ENCODE data around the gene UCK2. TPM values are rescaled to one million over a fixed set of nuclear protein-coding genes. Genes with fewer than 3 reads are reported as not detected.

The UCK2 gene
- total RNA-seq, 2 donors from 2014 or later: 34.3 to 47.5 TPM

DNA sequence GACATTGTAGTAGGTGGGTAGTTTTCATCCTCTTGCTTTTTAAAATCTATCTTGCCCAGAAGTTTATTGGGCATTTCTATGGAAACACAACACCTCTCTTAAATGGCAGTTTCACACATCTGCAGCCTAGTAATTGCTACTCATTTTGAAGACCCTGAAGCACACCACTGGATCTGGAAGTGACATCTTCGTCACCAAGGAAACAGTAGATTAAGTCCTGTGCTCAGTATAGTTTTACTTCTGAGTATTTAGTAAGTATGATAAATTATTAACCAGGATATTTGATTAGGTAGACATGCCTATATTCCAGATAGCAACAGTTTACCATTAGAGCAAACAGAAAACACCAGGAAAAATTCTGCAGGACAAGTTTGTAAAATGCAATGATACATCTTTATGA, 48.7 kb downstream of the UCK2 start:
- Histone ChIP-seq H3K36me3 (no peaks in the 10 kb centered on the region), H3K4me1 (ENCODE audit: control insufficient read depth in 1 of 2, low read depth in 2 of 2) (no peaks in the 10 kb centered on the region), H3K4me3 (no peak overlapping the region), H3K27ac (no peak overlapping the region), H3K27me3 (replicated peaks; ENCODE audit: insufficient read depth) (no peaks in the 10 kb centered on the region), H3K9me3 (no peaks in the 10 kb centered on the region)
- no peak for TF ChIP-seq CTCF (IDR thresholded peaks at IDR 0.05)
- ATAC-seq (ENCODE audit: insufficient number of reproducible peaks, low FRiP score, low read depth) (no peak), DNase-seq (ENCODE audit: low spot score) (no peak)

DNA sequence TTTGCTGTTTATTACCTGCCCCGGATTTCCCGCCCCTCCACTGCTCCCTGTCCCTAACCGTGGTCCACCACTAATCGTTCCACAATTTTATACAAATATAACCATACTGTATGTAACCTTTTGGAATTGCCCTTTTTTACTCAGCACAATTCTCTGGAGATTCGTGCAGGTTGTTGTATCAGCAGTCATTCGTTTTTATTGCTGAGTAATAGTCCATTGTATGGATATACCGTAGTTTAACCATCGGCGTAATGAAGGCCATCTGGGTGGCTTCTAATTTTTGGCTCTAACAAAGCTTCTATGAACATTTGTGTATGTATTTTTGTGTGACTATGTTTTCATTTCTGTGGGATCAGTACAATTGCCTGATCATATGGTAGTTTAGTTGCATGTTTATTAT, 50.0 kb downstream of the UCK2 start:
- no peak for ATAC-seq (ENCODE audit: insufficient number of reproducible peaks, low FRiP score, low read depth)
- H3K4me1 ChIP-seq (ENCODE audit: control insufficient read depth in 1 of 2, low read depth in 2 of 2): no peaks in the 10 kb centered on the region
- no peaks in the 10 kb centered on the region for H3K9me3 ChIP-seq
- no peak for DNase-seq (ENCODE audit: low spot score)
- H3K27me3 ChIP-seq (replicated peaks; ENCODE audit: insufficient read depth): no peaks in the 10 kb centered on the region
- no peak for TF ChIP-seq CTCF (IDR thresholded peaks at IDR 0.05)
- no peak overlapping the region for H3K27ac ChIP-seq
- no peak overlapping the region for H3K4me3 ChIP-seq
- H3K36me3 ChIP-seq: no peaks in the 10 kb centered on the region

- TF ChIP-seq CTCF (IDR thresholded peaks at IDR 0.05): no peak
- Histone ChIP-seq H3K4me3 (no peak overlapping the region), H3K36me3 (no peaks in the 10 kb centered on the region), H3K27ac (no peak overlapping the region), H3K9me3 (no peaks in the 10 kb centered on the region), H3K27me3 (replicated peaks; ENCODE audit: insufficient read depth) (no peaks in the 10 kb centered on the region), H3K4me1 (ENCODE audit: control insufficient read depth in 1 of 2, low read depth in 2 of 2) (no peaks in the 10 kb centered on the region)
- ATAC-seq (ENCODE audit: insufficient number of reproducible peaks, low FRiP score, low read depth): no peak
- no peak for DNase-seq (ENCODE audit: low spot score)
These were observed 50.6 kb downstream of the UCK2 start for GRCh38 chr1:165877940-165878556.

- no peaks in the 10 kb centered on the region for H3K4me1 ChIP-seq (ENCODE audit: control insufficient read depth in 1 of 2, low read depth in 2 of 2)
- DNase-seq (ENCODE audit: low spot score) (no peak), ATAC-seq (ENCODE audit: insufficient number of reproducible peaks, low FRiP score, low read depth) (no peak)
- no peak for TF ChIP-seq CTCF (IDR thresholded peaks at IDR 0.05)
- no peaks in the 10 kb centered on the region for H3K9me3 ChIP-seq
- H3K36me3 ChIP-seq: no peaks in the 10 kb centered on the region
- H3K27me3 ChIP-seq (replicated peaks; ENCODE audit: insufficient read depth): no peaks in the 10 kb centered on the region
- no peak overlapping the region for H3K4me3 ChIP-seq
- H3K27ac ChIP-seq: no peak overlapping the region
These were observed 52.5 kb downstream of the UCK2 start for GRCh38 chr1:165879946-165880345.

DNA sequence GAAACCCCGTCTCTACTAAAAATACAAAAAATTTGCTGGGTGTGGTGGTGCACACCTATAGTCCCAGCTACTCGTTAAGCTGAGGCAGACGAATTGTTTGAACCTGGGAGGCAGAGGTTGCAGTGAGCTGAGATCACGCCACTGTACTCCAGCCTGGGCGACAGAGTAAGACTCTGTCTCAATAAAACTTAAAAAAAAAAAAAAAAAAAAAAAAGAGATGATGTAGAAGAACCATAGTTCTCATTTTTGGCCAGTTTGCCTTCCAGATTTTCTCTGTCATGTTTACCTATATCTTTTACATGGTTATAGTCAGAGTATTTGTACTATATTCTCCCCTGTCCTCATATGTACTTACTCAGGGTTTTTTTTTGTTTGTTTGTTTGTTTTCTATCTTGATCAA, 53.6 kb downstream of the UCK2 start:
- Histone ChIP-seq H3K4me1 (ENCODE audit: control insufficient read depth in 1 of 2, low read depth in 2 of 2) (no peaks in the 10 kb centered on the region), H3K27ac (no peak overlapping the region), H3K4me3 (no peak overlapping the region), H3K9me3 (no peaks in the 10 kb centered on the region), H3K27me3 (replicated peaks; ENCODE audit: insufficient read depth) (no peaks in the 10 kb centered on the region), H3K36me3 (no peaks in the 10 kb centered on the region)
- no peak for TF ChIP-seq CTCF (IDR thresholded peaks at IDR 0.05)
- no peak for DNase-seq (ENCODE audit: low spot score)
- ATAC-seq (ENCODE audit: insufficient number of reproducible peaks, low FRiP score, low read depth): no peak
